NCI-H524 (cell line): Measurements from ENCODE around the gene KIAA1549.
"Not testable (repeated sequence)": the region's sequence is repeated elsewhere in the genome, so short reads cannot be mapped to it uniquely, and the experiment has no call there.

Experiments
- DNase-seq, 2 experiments: peaks; one replicate each; lab custom pipeline; 2025; lab: John Stamatoyannopoulos, UW

The KIAA1549 gene

DNA sequence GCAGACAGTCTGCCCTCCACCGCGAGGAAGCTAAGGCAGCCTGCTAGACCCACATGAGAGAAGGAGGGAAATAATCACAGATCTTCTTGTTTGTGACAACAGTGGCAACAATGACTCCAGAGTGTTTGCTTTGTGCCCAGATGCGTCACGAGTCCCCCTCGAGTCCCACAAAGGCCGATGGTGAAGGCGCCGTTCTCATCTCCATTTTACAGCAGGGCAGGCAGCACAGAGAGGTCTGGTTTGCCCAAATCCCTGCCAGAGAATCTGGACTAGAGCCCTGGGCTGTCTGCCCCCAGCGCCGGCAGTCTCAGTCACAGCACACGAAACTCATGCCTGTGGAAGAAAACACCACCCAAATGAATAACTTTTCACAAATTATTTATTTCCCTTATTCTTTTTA, 38.1 kb downstream of the KIAA1549 start:
- DNase-seq: no peak

DNA sequence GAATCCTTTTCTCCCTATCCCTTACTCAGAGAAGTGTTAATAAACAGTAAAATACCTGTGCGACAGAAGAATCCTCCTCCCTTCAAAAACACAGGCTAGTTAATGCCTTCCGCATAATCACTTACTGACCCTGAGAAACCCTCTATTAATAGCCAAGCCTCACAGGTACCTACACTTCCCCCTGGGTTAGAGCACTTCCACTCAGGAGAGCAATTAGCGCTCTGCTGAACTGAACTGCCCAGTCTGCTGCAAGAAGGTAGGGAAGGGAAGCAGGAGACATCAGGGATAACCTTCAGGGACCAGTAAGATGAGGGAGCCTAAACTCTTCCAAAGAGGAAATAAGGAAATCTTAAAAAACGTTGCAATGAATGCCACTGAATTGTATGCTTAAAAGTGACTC, 39.6 kb downstream of the KIAA1549 start:
- no peak for DNase-seq

- not testable (repeated sequence) for DNase-seq
These were observed 40.6 kb downstream of the KIAA1549 start for GRCh38 chr7:138940602-138941001.

DNA sequence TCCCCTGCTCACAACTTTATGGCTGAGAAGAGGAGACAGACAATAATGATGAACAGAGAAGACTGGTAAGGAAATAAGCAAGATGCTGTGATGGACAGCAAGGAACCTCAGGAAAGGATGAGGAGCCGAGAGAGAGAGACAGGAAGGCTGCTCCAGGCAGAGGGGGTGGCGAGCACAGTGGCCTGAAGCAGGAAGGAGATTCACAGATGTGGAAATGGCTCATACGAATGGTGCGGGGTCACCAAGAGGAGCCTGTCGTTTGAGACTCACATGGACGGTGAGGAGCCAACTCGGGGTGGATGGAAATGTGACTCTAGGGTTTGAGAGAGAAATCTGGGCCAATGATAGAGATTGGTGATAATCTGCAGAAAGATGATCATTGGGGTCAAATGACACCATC, 43.7 kb downstream of the KIAA1549 start:
- no peak for DNase-seq

GRCh38 chr7:138935465-138936011, 45.7 kb downstream of the KIAA1549 start:
- peak; percentile 71 to 91 for DNase-seq

DNA sequence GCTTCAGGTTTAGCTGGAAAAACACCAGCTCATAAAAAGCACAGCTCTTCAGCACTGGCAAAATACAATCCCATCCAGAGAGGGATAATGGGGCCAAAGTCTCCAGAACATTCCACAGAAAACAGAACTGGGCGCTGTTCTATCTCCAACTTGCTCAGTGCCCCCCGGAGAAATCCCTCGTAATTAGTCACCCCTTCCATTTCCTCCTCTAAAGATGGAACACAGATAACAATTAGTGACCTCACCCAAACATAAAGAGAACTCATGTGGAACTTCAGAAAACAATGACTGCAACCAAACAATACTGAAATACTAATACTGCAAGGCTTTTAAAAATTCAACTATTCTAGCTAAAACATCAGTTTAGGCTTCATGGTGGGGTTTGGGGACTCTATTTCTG, 46.3 kb downstream of the KIAA1549 start:
- no peak for DNase-seq

DNA sequence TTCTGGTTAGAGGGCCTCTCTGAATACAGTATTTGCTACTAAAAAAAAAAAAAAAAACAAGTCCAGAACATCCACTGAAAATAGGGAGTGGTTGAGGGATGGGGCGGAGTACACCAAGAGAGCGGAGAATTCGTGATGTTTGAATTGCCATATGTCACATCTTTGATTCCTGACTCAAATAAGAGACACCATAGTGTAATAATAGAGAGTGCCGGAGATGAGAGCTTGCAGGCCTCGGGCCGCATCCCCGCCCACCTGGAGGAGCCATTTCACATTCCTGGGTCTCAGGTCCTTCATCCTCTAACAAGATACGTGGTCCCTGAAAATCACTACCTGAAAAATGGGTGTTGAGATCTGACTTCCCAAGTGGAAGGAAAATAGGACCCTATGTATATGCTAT, 46.8 kb downstream of the KIAA1549 start:
- no peak for DNase-seq

GRCh38 chr7:138932870-138933269, 48.3 kb downstream of the KIAA1549 start:
- DNase-seq: no peak

- DNase-seq: no peak
These were observed 48.8 kb downstream of the KIAA1549 start for GRCh38 chr7:138932427-138932826.

- no peak for DNase-seq
These were observed 51.2 kb downstream of the KIAA1549 start for GRCh38 chr7:138929969-138930368.

DNA sequence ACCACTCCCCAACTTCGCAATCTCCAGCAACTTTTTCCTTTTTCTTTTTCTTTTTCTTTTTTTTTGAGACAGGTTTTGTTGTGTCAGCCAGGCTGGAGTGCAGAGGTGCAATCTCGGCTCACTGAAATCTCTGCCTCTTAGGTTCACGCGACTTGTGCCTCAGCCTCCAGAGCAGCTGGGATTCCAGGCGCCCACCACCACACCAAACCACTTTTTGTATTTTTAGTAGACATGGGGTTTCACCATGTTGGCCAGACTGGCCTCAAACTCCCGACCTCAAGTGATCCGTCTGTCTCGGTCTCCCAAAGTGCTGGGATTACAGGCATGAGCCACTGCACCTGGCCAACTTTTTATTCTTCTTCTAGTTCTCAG, 55.0 kb downstream of the KIAA1549 start:
- no peak for DNase-seq

GRCh38 chr7:138924501-138925225, 56.5 kb downstream of the KIAA1549 start:
- DNase-seq: no peak

DNA sequence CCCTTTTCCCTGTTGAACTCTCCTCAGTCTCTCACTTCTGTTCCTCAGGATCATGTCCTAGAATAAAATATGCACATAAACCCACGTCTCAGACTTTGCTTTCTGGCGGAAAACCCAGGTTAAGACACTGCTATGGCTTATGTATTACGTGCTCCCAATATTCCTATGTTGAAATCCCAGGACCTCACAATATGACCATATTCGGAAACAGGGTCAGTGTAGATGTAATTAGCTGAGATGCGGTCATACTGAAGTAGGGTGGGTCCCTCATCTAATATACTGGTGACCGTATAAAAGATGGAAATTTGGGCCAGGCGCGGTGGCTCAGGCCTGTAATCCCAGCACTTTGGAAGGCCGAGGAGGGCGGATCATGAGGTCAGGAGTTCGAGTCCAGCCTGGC, 59.9 kb downstream of the KIAA1549 start:
- DNase-seq: no peak

- DNase-seq: no peak
These were observed 61.3 kb downstream of the KIAA1549 start for GRCh38 chr7:138919911-138920310.

DNA sequence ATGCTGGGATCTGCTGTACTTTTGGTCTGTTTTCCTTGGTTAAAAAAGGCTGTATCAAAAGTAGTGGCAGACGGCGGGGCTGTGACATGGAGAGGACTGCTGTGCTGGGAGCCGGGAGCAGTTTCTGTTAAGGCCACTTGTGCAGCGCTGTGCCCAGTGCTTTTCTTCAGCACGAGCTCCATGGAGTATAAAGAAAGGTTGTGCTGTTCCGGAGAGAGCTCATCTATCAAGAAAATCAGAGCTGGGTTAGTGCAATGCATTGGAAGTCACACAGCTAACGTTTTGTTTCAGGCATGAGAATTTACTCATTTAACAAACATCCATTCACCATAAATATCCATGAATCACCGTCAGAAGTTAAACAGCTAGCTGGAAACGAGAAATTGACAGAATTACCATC, 62.0 kb downstream of the KIAA1549 start:
- DNase-seq: no peak

GRCh38 chr7:138918756-138919155, 62.4 kb downstream of the KIAA1549 start:
- DNase-seq: no peak

- no peak for DNase-seq
These were observed 63.0 kb downstream of the KIAA1549 start for GRCh38 chr7:138918176-138918575.

DNA sequence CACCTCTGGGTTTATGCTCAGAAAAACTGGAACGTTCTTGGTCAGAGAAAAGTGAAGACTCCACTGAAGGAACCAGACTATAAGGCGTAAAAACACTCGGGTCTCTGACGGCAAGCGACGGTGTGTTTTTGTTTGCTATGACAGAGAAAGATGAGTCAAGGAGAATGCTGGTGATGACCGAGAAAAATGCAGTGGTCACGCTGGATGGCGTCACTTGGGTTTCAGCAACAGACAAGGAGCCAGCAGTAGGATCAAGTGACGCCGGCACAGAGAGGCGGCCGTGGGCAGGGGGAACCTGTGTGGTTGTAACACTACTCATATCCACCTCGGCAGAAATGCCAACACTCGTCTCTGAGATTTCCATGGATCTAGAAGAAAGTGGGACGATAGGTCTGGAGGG, 63.4 kb downstream of the KIAA1549 start:
- DNase-seq: no peak

GRCh38 chr7:138916731-138917130, 64.5 kb downstream of the KIAA1549 start:
- DNase-seq: no peak

DNA sequence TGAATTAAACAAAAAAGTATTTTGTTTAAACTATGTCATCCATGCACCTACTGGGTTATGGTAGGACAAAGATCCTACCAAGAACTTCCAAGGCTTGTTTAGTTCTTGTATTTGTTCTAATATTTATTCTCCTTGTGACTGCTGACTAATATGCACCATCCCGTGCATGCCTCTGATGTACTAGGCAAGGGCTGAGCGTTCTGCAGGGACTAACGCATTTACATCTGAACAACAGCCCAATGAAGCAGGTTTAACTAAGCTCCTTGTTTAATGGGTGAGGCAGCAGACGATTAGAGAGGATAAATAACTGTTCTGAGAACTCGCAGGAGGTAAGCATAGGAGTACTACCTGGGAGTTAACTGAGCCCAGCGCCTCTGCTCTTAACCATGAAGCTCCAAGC, 64.9 kb downstream of the KIAA1549 start:
- no peak for DNase-seq

DNA sequence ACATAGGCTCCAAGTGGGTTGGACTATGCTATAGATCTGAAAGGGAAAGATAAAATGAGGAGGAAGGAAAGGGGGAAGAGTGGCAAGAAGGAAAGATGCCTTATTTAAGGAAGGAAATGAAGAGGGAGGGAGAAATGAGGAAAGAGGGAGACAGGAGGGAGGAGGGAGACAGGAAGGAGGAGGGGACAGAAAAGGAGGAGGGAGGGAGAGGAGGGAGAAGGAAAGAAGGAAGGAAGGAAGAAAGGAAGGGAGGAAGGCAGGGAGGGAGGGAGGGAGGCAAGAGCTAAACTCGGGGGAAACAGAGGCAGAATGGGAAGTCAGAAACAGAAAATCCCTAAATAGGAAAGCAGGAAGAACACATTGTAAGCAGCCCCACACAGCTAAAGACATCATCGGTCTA, 67.4 kb downstream of the KIAA1549 start:
- no peak for DNase-seq

DNA sequence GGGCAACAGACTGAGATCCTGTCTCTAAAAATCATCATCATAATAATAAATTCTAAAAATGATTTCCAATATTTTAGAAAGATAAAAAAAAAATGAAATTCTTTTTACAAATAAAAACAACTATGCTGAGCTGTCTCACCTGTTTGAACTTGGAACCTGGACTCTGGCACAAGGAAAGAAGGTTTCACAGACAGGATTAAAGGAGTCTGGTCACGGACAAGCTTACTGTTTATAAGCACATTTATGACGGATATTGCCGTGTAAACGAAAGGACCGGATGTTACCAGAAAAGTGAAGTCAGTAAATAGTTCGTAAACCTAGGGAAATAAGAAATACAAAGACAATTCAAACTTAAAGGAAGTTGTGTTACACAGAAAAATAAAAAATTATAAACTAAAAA, 70.2 kb downstream of the KIAA1549 start:
- no peak for DNase-seq

DNA sequence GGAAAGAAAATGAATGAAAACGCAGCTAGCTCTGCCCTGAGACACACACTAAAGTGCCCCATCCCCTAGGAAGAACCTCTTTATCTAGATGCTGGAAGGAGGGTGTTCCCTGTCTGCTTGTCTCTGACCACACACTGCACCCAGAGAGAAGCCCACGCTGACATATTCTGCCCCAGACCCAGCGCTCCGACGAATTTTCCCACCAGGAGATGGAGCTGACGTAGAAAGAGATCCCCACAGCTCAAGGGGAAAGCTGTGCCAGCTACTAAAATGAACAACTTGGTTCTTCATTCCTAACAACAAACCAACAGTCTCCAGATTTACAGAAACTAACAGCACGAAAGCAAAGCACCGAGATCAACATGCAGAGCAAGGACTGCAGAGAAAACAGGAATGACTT, 73.3 kb downstream of the KIAA1549 start:
- no peak for DNase-seq

DNA sequence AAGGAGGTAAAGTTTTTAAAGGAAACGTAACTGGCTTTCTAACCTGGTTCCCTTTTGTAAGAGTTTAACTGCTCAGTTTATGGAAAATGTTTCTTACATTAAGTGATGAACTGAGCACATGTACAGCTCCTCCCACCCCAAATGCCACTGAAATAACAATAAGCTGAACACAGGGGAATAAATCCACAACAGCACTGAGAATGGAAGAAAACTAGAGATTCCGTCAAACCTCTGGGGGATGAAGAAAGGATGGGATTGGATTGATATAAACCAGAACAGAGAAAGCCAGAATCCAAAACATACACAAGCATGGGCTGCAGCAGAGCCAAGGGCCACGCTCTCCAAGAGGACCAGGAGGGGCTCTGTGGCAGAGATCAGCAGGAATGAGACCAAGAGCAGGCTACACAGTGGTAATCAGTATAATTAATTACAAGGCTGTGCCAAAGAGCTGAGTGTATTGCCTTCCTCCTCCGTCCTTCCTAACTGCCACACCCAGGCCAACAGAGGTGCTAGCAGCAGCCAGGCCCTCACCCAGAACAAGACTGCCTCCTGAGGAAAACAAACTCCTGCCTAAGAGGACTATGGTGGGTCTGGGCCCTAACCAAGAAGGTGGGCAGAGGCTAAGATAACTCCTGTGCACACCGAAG, 73.9 kb downstream of the KIAA1549 start:
- DNase-seq: no peak
